ENCODE data around the gene GRM8.

GRCh38 chr7:126780993-126781392 lies 471.7 kb downstream of the GRM8 start:
- TF ChIP-seq CTCF (IDR thresholded peaks at IDR 0.05) (no peak), POLR2AphosphoS5 (IDR thresholded peaks at IDR 0.05) (no peak)

Measured in upper lobe of left lung (tissue), 4 donors.